ENCODE data around the gene FBXL17. TPM values are rescaled to one million over a fixed set of nuclear protein-coding genes. Genes with fewer than 3 reads are reported as not detected.

FBXL17 gene
- total and polyA plus RNA-seq, 2 experiments from 2014 or later, result 1.8 to 13.1 TPM

DNA sequence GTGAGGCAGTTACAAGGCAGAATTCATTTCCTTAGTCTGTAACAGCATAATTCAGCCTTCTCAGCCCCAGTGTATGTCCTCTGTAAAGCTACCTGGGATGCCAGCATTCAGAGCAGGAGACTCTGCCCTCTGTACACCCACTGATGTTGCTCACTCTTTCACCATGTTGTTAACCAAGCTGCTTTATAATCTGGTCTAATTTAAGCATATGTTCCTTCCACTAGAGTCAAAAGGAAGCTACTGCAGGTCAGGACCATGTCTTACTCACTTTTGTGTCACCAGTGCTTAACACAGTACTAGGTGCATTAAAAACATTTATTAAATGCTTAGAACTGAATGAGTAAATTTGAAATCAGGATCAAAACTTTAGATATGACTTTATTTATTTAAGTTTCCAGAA, 185.6 kb downstream of the FBXL17 start:
- Histone ChIP-seq H3K9me3 (ENCODE audit: low read depth) (no peaks in the 10 kb centered on the region), H3K4me1 (ENCODE audit: insufficient read depth) (peaks cover 9% of the 10 kb centered on the region; the same call in 1 of the 2 replicates), H3K79me2 (ENCODE audit: insufficient read depth) (no peaks in the 10 kb centered on the region), H2AFZ (no peak overlapping the region), H3K27ac (no peak overlapping the region), H3K4me3 (no peak overlapping the region), H4K20me1 (ENCODE audit: insufficient read depth) (no peaks in the 10 kb centered on the region), H3K9ac (no peak overlapping the region), H3K9me2 (ENCODE audit: insufficient read depth) (no peaks in the 10 kb centered on the region), H3K4me2 (ENCODE audit: unreplicated experiment) (no peak overlapping the region), H3K27me3 (replicated peaks; ENCODE audit: insufficient read depth) (no peaks in the 10 kb centered on the region), H3K36me3 (ENCODE audit: low read depth) (no peaks in the 10 kb centered on the region), H3F3A (ENCODE audit: insufficient read depth) (no peaks in the 10 kb centered on the region)
- TF ChIP-seq EZH2phosphoT487 (IDR thresholded peaks at IDR 0.05; ENCODE audit: insufficient read depth, low read depth), result no peak
- no peak for TF ChIP-seq EZH2 (IDR thresholded peaks at IDR 0.05; ENCODE audit: insufficient read depth, poor library complexity, severe bottlenecking)
- peak; percentile 31 for DNase-seq
- in situ Hi-C loops (cut with MboI), result no loop called here

DNA sequence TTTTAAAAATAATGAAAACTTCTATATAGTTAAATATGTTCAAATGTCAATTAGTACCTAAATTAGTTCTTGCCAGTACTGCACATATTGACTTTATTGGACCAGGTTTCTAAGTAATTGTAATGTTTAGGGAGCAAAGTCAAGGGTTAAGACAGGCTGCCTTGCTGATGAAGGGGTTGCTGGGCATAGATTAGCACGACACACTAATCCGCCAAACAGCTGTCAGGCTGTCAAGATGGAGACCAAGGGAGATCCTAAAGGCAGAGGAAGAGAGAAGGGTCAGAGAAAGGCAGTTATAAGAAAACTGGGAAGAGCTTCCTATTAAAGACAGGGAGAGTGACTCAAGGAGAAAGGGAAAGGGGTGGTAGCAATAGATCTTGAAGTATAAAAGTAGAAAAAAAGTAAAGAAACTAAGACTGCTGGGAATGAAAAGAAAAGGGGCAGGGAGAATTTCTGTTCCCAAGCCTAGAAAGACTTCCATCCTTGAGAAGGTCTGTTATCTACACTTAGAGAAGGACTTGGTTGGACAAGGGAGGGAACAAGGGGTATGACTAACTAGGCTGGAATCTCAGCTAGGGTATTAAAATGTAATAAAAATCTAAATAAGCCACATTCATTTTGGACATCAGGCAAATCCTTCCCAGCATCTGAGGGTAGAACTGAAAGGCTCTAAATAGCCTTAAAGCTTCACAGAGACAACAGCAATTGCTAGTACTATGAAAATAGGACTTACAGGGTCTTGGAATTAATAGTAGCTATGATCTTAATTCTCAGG, 188.7 kb downstream of the FBXL17 start:
- H3K36me3 ChIP-seq (ENCODE audit: low read depth), result no peaks in the 10 kb centered on the region
- WGBS, 2 experiments (ENCODE audit: low coverage in 1 of 2, low lambda C conversion rate in 2 of 2, missing lambda C conversion rate in 2 of 2), result 85% methylated on average over 2 of the region's 2 CpGs
- in situ Hi-C loops (cut with MboI), result no loop called here
- TF ChIP-seq EZH2phosphoT487 (IDR thresholded peaks at IDR 0.05; ENCODE audit: insufficient read depth, low read depth) (no peak), EZH2 (IDR thresholded peaks at IDR 0.05; ENCODE audit: insufficient read depth, poor library complexity, severe bottlenecking) (no peak)
- no peak overlapping the region for H3K4me3 ChIP-seq
- H3K79me2 ChIP-seq (ENCODE audit: insufficient read depth), result no peaks in the 10 kb centered on the region
- H3K9me3 ChIP-seq (ENCODE audit: low read depth), result no peaks in the 10 kb centered on the region
- H4K20me1 ChIP-seq (ENCODE audit: insufficient read depth), result no peaks in the 10 kb centered on the region
- no peaks in the 10 kb centered on the region for H3K9me2 ChIP-seq (ENCODE audit: insufficient read depth)
- DNase-seq, result peak; percentile 70
- no peak overlapping the region for H3K4me2 ChIP-seq (ENCODE audit: unreplicated experiment)
- H3K9ac ChIP-seq, result no peak overlapping the region
- no peak overlapping the region for H2AFZ ChIP-seq
- no peaks in the 10 kb centered on the region for H3K27me3 ChIP-seq (replicated peaks; ENCODE audit: insufficient read depth)
- peaks cover 9% of the 10 kb centered on the region; the same call in 1 of the 2 replicates for H3K4me1 ChIP-seq (ENCODE audit: insufficient read depth)
- no peaks in the 10 kb centered on the region for H3F3A ChIP-seq (ENCODE audit: insufficient read depth)
- H3K27ac ChIP-seq, result no peak overlapping the region

DNA sequence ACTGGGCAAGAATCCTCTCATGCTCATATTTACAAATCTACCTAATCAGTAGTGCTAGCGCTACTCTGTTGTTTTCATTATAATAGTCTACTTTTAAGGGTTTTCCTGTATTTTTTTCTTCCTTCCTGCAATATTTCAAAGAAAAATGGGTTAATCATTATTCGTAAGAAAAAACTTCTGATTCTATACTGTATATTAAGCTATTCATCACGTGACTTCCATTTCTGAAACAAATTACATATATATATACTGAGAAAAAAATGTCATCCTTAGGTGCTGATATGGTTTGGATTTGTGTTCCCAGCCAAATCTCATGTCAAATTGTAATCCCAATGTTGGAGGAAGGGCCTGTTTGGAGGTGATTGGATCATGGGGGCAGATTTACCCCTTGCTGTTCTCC, 197.0 kb downstream of the FBXL17 start:
- Histone ChIP-seq H3K4me1 (ENCODE audit: insufficient read depth) (no peaks in the 10 kb centered on the region), H3K4me2 (ENCODE audit: unreplicated experiment) (no peak overlapping the region), H3F3A (ENCODE audit: insufficient read depth) (no peaks in the 10 kb centered on the region), H3K27ac (no peak overlapping the region), H3K79me2 (ENCODE audit: insufficient read depth) (no peaks in the 10 kb centered on the region), H4K20me1 (ENCODE audit: insufficient read depth) (no peaks in the 10 kb centered on the region), H3K9ac (no peak overlapping the region), H2AFZ (no peak overlapping the region), H3K36me3 (ENCODE audit: low read depth) (no peaks in the 10 kb centered on the region), H3K9me2 (ENCODE audit: insufficient read depth) (no peaks in the 10 kb centered on the region), H3K4me3 (no peak overlapping the region), H3K9me3 (ENCODE audit: low read depth) (no peaks in the 10 kb centered on the region), H3K27me3 (replicated peaks; ENCODE audit: insufficient read depth) (no peaks in the 10 kb centered on the region)
- DNase-seq, result no peak
- in situ Hi-C loops (cut with MboI), result no loop called here
- TF ChIP-seq EZH2 (IDR thresholded peaks at IDR 0.05; ENCODE audit: insufficient read depth, poor library complexity, severe bottlenecking) (no peak), EZH2phosphoT487 (IDR thresholded peaks at IDR 0.05; ENCODE audit: insufficient read depth, low read depth) (no peak)
- WGBS, 2 experiments (ENCODE audit: low coverage in 1 of 2, low lambda C conversion rate in 2 of 2, missing lambda C conversion rate in 2 of 2), result 90 to 92% methylated on average over 3 of the region's 3 CpGs

DNA sequence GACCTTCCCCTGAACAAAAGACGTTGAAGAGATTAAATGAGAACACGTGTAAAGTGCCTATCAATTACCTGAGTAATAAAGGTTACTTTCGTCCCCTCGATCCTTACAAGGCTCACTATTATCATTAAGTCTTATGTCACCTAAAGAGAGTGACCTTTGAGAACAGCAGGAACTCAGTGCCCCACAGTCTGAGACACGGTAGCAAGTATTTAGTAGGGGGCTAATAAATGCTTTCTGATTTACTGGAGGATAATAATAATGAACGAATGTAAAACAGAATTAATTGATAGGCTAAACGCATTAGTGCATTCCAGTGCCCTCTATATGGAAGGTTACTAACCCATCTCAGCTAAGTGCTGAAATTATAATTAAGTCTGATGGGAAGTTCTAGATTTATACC, 199.9 kb downstream of the FBXL17 start:
- Histone ChIP-seq H3K4me1 (ENCODE audit: insufficient read depth) (no peaks in the 10 kb centered on the region), H3K4me3 (no peak overlapping the region), H3F3A (ENCODE audit: insufficient read depth) (no peaks in the 10 kb centered on the region), H3K27ac (no peak overlapping the region), H4K20me1 (ENCODE audit: insufficient read depth) (no peaks in the 10 kb centered on the region), H3K4me2 (ENCODE audit: unreplicated experiment) (no peak overlapping the region), H3K27me3 (replicated peaks; ENCODE audit: insufficient read depth) (no peaks in the 10 kb centered on the region), H3K9me3 (ENCODE audit: low read depth) (no peaks in the 10 kb centered on the region), H2AFZ (no peak overlapping the region), H3K9ac (no peak overlapping the region), H3K9me2 (ENCODE audit: insufficient read depth) (no peaks in the 10 kb centered on the region), H3K79me2 (ENCODE audit: insufficient read depth) (no peaks in the 10 kb centered on the region), H3K36me3 (ENCODE audit: low read depth) (no peaks in the 10 kb centered on the region)
- in situ Hi-C loops (cut with MboI), result no loop called here
- TF ChIP-seq EZH2 (IDR thresholded peaks at IDR 0.05; ENCODE audit: insufficient read depth, poor library complexity, severe bottlenecking), result no peak
- no peak for TF ChIP-seq EZH2phosphoT487 (IDR thresholded peaks at IDR 0.05; ENCODE audit: insufficient read depth, low read depth)
- 83 to 86% methylated on average over 7 of the region's 7 CpGs for WGBS, 2 experiments (ENCODE audit: low coverage in 1 of 2, low lambda C conversion rate in 2 of 2, missing lambda C conversion rate in 2 of 2)
- DNase-seq, result no peak

DNA sequence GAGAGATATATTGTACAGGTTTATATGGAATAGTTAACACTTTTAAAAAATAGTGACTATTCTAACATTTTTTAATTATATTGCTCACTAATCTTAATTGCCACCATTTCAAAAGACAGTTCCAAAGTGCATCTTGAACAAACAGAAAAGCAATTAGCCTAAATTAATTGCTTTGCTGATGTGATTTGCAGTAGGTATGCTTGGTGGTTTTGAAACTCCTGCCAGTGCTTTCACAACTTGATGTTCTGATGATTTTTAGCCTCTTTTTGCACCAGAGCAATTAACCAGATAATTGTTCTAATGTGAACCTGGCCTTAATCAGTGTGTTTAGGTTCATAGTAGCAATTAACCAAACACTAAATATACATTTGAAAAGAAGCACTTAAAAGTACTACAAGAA, 207.6 kb downstream of the FBXL17 start:
- TF ChIP-seq EZH2 (IDR thresholded peaks at IDR 0.05; ENCODE audit: insufficient read depth, poor library complexity, severe bottlenecking) (no peak), EZH2phosphoT487 (IDR thresholded peaks at IDR 0.05; ENCODE audit: insufficient read depth, low read depth) (no peak)
- no peak overlapping the region for H2AFZ ChIP-seq
- no peak for DNase-seq

More for the DNA sequence above, 207.6 kb downstream of the FBXL17 start:
- H3K27ac ChIP-seq, result no peak overlapping the region
- H3K9me2 ChIP-seq (ENCODE audit: insufficient read depth), result no peaks in the 10 kb centered on the region; the same call in 1 of the 2 replicates
- in situ Hi-C loops (cut with MboI), result no loop called here
- H3K9ac ChIP-seq, result no peak overlapping the region
- H3K79me2 ChIP-seq (ENCODE audit: insufficient read depth), result no peaks in the 10 kb centered on the region
- no peaks in the 10 kb centered on the region for H3K27me3 ChIP-seq (replicated peaks; ENCODE audit: insufficient read depth)
- no peaks in the 10 kb centered on the region for H4K20me1 ChIP-seq (ENCODE audit: insufficient read depth)
- H3K4me3 ChIP-seq, result no peak overlapping the region
- H3K4me2 ChIP-seq (ENCODE audit: unreplicated experiment), result no peak overlapping the region
- no peaks in the 10 kb centered on the region for H3K9me3 ChIP-seq (ENCODE audit: low read depth)
- no peaks in the 10 kb centered on the region for H3F3A ChIP-seq (ENCODE audit: insufficient read depth)
- H3K36me3 ChIP-seq (ENCODE audit: low read depth), result no peaks in the 10 kb centered on the region
- H3K4me1 ChIP-seq (ENCODE audit: insufficient read depth), result no peaks in the 10 kb centered on the region

All from GM23248 (cell line).